ENCODE measurements around the gene CD28. TPM values are rescaled to one million over a fixed set of nuclear protein-coding genes. Genes with fewer than 3 reads are reported as not detected.

Gene CD28
- total and polyA plus RNA-seq, 9 of the 15 experiments (the other 6 are each of a cell fraction or from before 2014, with no cell fraction given) = 0.01 to 0.11 TPM; not detected in 7

DNA sequence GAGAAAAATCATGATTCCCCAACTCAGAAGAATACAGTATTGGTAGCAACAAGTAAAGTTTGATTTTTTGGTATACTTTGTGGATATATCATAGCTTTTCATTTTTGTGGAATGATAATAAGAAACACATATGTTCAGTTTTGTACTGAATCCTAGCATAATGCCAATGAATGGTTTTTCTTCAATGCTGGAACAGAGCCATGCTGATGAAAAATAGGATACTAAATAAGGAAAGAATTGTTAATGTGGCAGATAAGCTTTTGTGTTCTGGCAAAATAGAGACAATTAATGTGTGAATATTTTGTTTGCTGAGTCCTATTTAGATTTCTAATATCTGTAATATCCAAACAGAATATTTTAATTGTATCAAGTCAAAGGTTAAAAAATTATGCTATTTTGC is 21.9 kb downstream of the CD28 start:
- Histone ChIP-seq H3K9ac (ENCODE audit: insufficient read depth in 1 of 2, low read depth in 2 of 2, low read length in 2 of 2) (no peak overlapping the region), H3K27me3 (ENCODE audit: control insufficient read depth in 2 of 2, insufficient read depth in 2 of 2, low read length in 2 of 2) (no peaks in the 10 kb centered on the region), H3K36me3 (ENCODE audit: control insufficient read depth, insufficient read depth, low read length) (no peaks in the 10 kb centered on the region), H4K20me1 (replicated peaks; ENCODE audit: control insufficient read depth, insufficient read depth, low read length) (no peaks in the 10 kb centered on the region), H3K9me1 (ENCODE audit: control insufficient read depth, insufficient read depth, low read length) (no peaks in the 10 kb centered on the region), H2AFZ (ENCODE audit: low read depth, low read length) (no peak overlapping the region), H3K4me2 (ENCODE audit: insufficient read depth, low read length) (no peak overlapping the region), H3K27ac (ENCODE audit: extremely low read depth, low read depth, low read length) (no peak overlapping the region), H3K9me3 (replicated peaks; ENCODE audit: control insufficient read depth, insufficient read depth, low read depth, low read length) (no peaks in the 10 kb centered on the region), H3K4me1 (replicated peaks in 1 of 2; ENCODE audit: control insufficient read depth in 2 of 2, insufficient read depth in 2 of 2, low read length in 2 of 2) (no peaks in the 10 kb centered on the region), H3K4me3 (no peak overlapping the region), H3K79me2 (ENCODE audit: control insufficient read depth, insufficient read depth, low read length) (no peaks in the 10 kb centered on the region)
- CTCF ChIA-PET (ENCODE audit: low intra/inter-chr PET ratio) = no interaction called here
- DNase-seq (ENCODE audit: extremely low read depth in 1 of 4, low spot score in 3 of 4) (no peak), FAIRE-seq (no peak), ATAC-seq (no peak)
- POLR2A ChIA-PET = no interaction called here
- intact Hi-C loops (cut with micrococcal nuclease) = no loop called here
- BruUV-seq (replicated peaks) = no TSS peak
- in situ Hi-C loops (cut with MboI) = no loop called here
- TF ChIP-seq CBX8 (IDR thresholded peaks at IDR 0.05; ENCODE audit: borderline replicate concordance, extremely low read depth, low read depth, low read length, poor library complexity, severe bottlenecking) (no peak), SRF (CRISPR knock-in tag; IDR thresholded peaks at IDR 0.05) (no peak), TFAM (CRISPR knock-in tag; conservative IDR thresholded peaks at IDR 0.05) (no peak), ESRRA (IDR thresholded peaks at IDR 0.05; ENCODE audit: borderline replicate concordance, low read depth) (no peak), TCF7 (IDR thresholded peaks at IDR 0.05; ENCODE audit: borderline replicate concordance) (no peak), RHOXF2B (CRISPR knock-in tag; conservative IDR thresholded peaks at IDR 0.05) (no peak), OTX1 (CRISPR knock-in tag; IDR thresholded peaks at IDR 0.05) (no peak)
- TF ChIP-seq, protein P1, sequence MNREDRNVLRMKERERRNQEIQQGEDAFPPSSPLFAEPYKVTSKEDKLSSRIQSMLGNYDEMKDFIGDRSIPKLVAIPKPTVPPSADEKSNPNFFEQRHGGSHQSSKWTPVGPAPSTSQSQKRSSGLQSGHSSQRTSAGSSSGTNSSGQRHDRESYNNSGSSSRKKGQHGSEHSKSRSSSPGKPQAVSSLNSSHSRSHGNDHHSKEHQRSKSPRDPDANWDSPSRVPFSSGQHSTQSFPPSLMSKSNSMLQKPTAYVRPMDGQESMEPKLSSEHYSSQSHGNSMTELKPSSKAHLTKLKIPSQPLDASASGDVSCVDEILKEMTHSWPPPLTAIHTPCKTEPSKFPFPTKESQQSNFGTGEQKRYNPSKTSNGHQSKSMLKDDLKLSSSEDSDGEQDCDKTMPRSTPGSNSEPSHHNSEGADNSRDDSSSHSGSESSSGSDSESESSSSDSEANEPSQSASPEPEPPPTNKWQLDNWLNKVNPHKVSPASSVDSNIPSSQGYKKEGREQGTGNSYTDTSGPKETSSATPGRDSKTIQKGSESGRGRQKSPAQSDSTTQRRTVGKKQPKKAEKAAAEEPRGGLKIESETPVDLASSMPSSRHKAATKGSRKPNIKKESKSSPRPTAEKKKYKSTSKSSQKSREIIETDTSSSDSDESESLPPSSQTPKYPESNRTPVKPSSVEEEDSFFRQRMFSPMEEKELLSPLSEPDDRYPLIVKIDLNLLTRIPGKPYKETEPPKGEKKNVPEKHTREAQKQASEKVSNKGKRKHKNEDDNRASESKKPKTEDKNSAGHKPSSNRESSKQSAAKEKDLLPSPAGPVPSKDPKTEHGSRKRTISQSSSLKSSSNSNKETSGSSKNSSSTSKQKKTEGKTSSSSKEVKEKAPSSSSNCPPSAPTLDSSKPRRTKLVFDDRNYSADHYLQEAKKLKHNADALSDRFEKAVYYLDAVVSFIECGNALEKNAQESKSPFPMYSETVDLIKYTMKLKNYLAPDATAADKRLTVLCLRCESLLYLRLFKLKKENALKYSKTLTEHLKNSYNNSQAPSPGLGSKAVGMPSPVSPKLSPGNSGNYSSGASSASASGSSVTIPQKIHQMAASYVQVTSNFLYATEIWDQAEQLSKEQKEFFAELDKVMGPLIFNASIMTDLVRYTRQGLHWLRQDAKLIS (CRISPR knock-in tag; IDR thresholded peaks at IDR 0.05) = no peak

All from K562 (cell line).